Activated B cell treated with CpG ODN at 0.5 μM for 24 hours (primary cell): ENCODE data around the gene PPM1A. TPM values are rescaled to one million over a fixed set of nuclear protein-coding genes. Genes with fewer than 3 reads are reported as not detected.
"Not testable (repeated sequence)": the region's sequence is repeated elsewhere in the genome, so short reads cannot be mapped to it uniquely, and the experiment has no call there.

Experiments used
- ATAC-seq: fragments of 200-7000 bp; cut with Tn5 transposase; one replicate; pipeline ENCODE4 v1.10.0; 2021; ENCODE audit warnings: low read depth, mild to moderate bottlenecking, moderate library complexity
- CTCF ChIA-PET: fragments of 350-600 bp; sonication (Branson Sonifier 250); formaldehyde crosslinking; loops from one replicate; lab custom pipeline; 2021; ENCODE audit warnings: antibody characterized with exemption; lab: Charles Lee
- POLR2A ChIA-PET: fragments of 350-600 bp; sonication (Branson Sonifier 250); formaldehyde crosslinking; loops from one replicate; lab custom pipeline; 2021; ENCODE audit warnings: antibody characterized with exemption; lab: Charles Lee
- DNase-seq: peaks from one replicate; pipeline ENCODE4 v3.0.0; 2022
- H3K27ac Mint-ChIP-seq: one replicate; pipeline ENCODE4 v1.8.0; 2020; ENCODE audit warnings: mixed read lengths
- H3K27me3 Mint-ChIP-seq: one replicate; pipeline ENCODE4 v1.8.0; 2021; ENCODE audit warnings: mixed read lengths
- H3K36me3 Mint-ChIP-seq: one replicate; pipeline ENCODE4 v1.8.0; 2021; ENCODE audit warnings: low read depth, mixed read lengths
- H3K4me1 Mint-ChIP-seq: one replicate; pipeline ENCODE4 v1.8.0; 2021; ENCODE audit warnings: mixed read lengths
- H3K4me3 Mint-ChIP-seq: one replicate; pipeline ENCODE4 v1.8.0; 2020; ENCODE audit warnings: mild to moderate bottlenecking, mixed read lengths
- H3K9me3 Mint-ChIP-seq: one replicate; pipeline ENCODE4 v1.8.0; 2020; ENCODE audit warnings: mixed read lengths
- CTCF ChIP-seq: fragments of 200-600 bp; IDR thresholded peaks from one replicate; pipeline ENCODE4 v1.8.0; 2022; ENCODE audit warnings: antibody characterized with exemption, mild to moderate bottlenecking
- intact Hi-C: fragments of 100-400 bp; cut with micrococcal nuclease; formaldehyde crosslinking; loops from one replicate; pipeline ENCODE4 v1.15.1; 2024
- total RNA-seq: library from RNA; stranded (reverse); gene quantifications from 2 replicates; pipeline ENCODE4 v1.2.3, GENCODE V29; 2022

The PPM1A gene
- total RNA-seq, 1 donor from 2014 or later: 47.5 TPM

GRCh38 chr14:60317609-60318008, 68.6 kb downstream of the PPM1A start:
- no peaks in the 10 kb centered on the region for H3K4me1 Mint-ChIP-seq
- TF ChIP-seq CTCF: no peak
- CTCF ChIA-PET: no interaction called here
- intact Hi-C loops: no loop called here
- H3K27me3 Mint-ChIP-seq: peaks cover 3% of the 10 kb centered on the region
- H3K27ac Mint-ChIP-seq: no peak overlapping the region
- no peak overlapping the region for H3K4me3 Mint-ChIP-seq
- ATAC-seq (no peak), DNase-seq (no peak)
- POLR2A ChIA-PET: no interaction called here
- no peaks in the 10 kb centered on the region for H3K9me3 Mint-ChIP-seq
- no peaks in the 10 kb centered on the region for H3K36me3 Mint-ChIP-seq

- intact Hi-C loops: loop anchor here (10.0 kb wide), 1 partner anchor 356 kb away; no protein-coding TSS in a partner anchor
- H3K36me3 Mint-ChIP-seq, DNase-seq, H3K4me1 Mint-ChIP-seq, H3K9me3 Mint-ChIP-seq, H3K27me3 Mint-ChIP-seq, H3K27ac Mint-ChIP-seq, ATAC-seq, H3K4me3 Mint-ChIP-seq, POLR2A ChIA-PET, CTCF ChIA-PET: not testable (repeated sequence)
These were observed 71.8 kb downstream of the PPM1A start for GRCh38 chr14:60320860-60321259.

- CTCF ChIA-PET: no interaction called here
- no peak for TF ChIP-seq CTCF
- H3K27ac Mint-ChIP-seq: no peak overlapping the region
- no peaks in the 10 kb centered on the region for H3K36me3 Mint-ChIP-seq
- intact Hi-C loops: loop anchor here (10.0 kb wide), 1 partner anchor 359 kb away; no protein-coding TSS in a partner anchor
- H3K9me3 Mint-ChIP-seq: no peaks in the 10 kb centered on the region
- POLR2A ChIA-PET: no interaction called here
- peaks cover 4% of the 10 kb centered on the region for H3K27me3 Mint-ChIP-seq
- no peak overlapping the region for H3K4me3 Mint-ChIP-seq
- DNase-seq (no peak), ATAC-seq (no peak)
- peaks cover 10% of the 10 kb centered on the region for H3K4me1 Mint-ChIP-seq
These were observed 74.3 kb downstream of the PPM1A start for GRCh38 chr14:60323199-60323896.

GRCh38 chr14:60324837-60325236, 75.8 kb downstream of the PPM1A start:
- ChIA-PET POLR2A (interaction anchor here (0.7 kb wide), 1 partner anchor 14 kb away, joined by 3 read pairs; no protein-coding TSS in a partner anchor), CTCF (no interaction called here)
- ATAC-seq: no peak
- intact Hi-C loops: loop anchor here (5.0 to 10.0 kb wide), 2 partner anchors 360 to 397 kb away; partner anchors contain the start of gene SIX4
- peaks cover 12% of the 10 kb centered on the region for H3K4me1 Mint-ChIP-seq
- peaks cover 4% of the 10 kb centered on the region for H3K27me3 Mint-ChIP-seq
- no peaks in the 10 kb centered on the region for H3K9me3 Mint-ChIP-seq
- H3K4me3 Mint-ChIP-seq: no peak overlapping the region
- no peak for DNase-seq
- H3K36me3 Mint-ChIP-seq: no peaks in the 10 kb centered on the region
- H3K27ac Mint-ChIP-seq: no peak overlapping the region
- TF ChIP-seq CTCF: no peak

- Mint-ChIP-seq H3K4me3 (no peak overlapping the region), H3K36me3 (peaks cover 3% of the 10 kb centered on the region), H3K27me3 (peaks cover 4% of the 10 kb centered on the region), H3K27ac (no peak overlapping the region), H3K4me1 (peaks cover 19% of the 10 kb centered on the region), H3K9me3 (no peaks in the 10 kb centered on the region)
- CTCF ChIA-PET: interaction anchor here (0.7 to 1.2 kb wide), 2 partner anchors 17 to 60 kb away, joined by 3 to 4 read pairs; no protein-coding TSS in a partner anchor
- ATAC-seq (no peak), DNase-seq (no peak)
- TF ChIP-seq CTCF: no peak
- POLR2A ChIA-PET: interaction anchor here (1.1 to 3.6 kb wide), 2 partner anchors 78 to 842 kb away, joined by 3 to 56 read pairs; partner anchors contain the start of genes JKAMP, L3HYPDH and PPM1A
- intact Hi-C loops: loop anchor here (5.0 to 10.0 kb wide), 2 partner anchors 361 to 396 kb away; partner anchors contain the start of gene SIX4
These were observed 77.3 kb downstream of the PPM1A start for GRCh38 chr14:60326274-60326673.
